A549 (cell line): ENCODE results near the gene STAC. TPM values are rescaled to one million over a fixed set of nuclear protein-coding genes. Genes with fewer than 3 reads are reported as not detected.

ENCODE experiments used
- ATAC-seq, 2 experiments: fragments of 200-7000 bp in 1 of 2; fragments of >200 bp in 1 of 2; cut with Nextera tagmentation in 1 of 2; cut with Tn5 transposase in 1 of 2; 3 replicates each; pipeline versions ENCODE4 v1.8.0 to v1.9.1; 2018 to 2020; ENCODE audit warnings: mild to moderate bottlenecking in 1 of 2, moderate library complexity in 1 of 2
- CTCF ChIA-PET: fragments of 300-600 bp; sonication (Branson Sonifier 250); formaldehyde crosslinking; extraction: SDS; loops from one replicate; lab custom pipeline; 2021; ENCODE audit warnings: antibody characterized with exemption, inconsistent platforms; lab: Yijun Ruan, JAX
- POLR2A ChIA-PET: fragments of 350-600 bp; formaldehyde crosslinking; extraction: SDS; loops from one replicate; lab custom pipeline; 2021; ENCODE audit warnings: antibody characterized with exemption, inconsistent platforms; lab: Yijun Ruan, JAX
- DNase-seq, 2 experiments: peaks; one replicate each; pipeline versions ENCODE4 v3.0.0 to v3.0.0-alpha.2; 2011 to 2016; ENCODE audit warnings: low read depth in 1 of 2, low spot score in 1 of 2
- FAIRE-seq: peaks from 2 replicates; lab custom pipeline; 2011; peaks lifted over from hg19 to GRCh38; lab: Jason Lieb, UNC
- H3K27ac ChIP-seq, 2 experiments: fragments of >200 bp; sonication (Bioruptor Twin); formaldehyde crosslinking; 3 replicates each; pipeline ENCODE4 v1.5.1; 2016 to 2017
- H3K4me1 ChIP-seq: fragments of >200 bp; sonication (Bioruptor Twin); formaldehyde crosslinking; 3 replicates; pipeline ENCODE4 v1.6.1; 2016
- H3K4me2 ChIP-seq: fragments of >200 bp; sonication (Bioruptor Twin); formaldehyde crosslinking; 3 replicates; pipeline ENCODE4 v1.6.1; 2016
- H3K4me3 ChIP-seq: fragments of >200 bp; sonication (Bioruptor Twin); formaldehyde crosslinking; 3 replicates; pipeline ENCODE4 v1.5.1; 2016
- H3K9me3 ChIP-seq: fragments of >200 bp; sonication (Bioruptor Twin); formaldehyde crosslinking; 3 replicates; pipeline ENCODE4 v1.6.1; 2016
- ATOH8 ChIP-seq: fragments of 250-450 bp; sonication (Bioruptor Pico); IDR thresholded peaks from 2 replicates; pipeline ENCODE4 v1.5.0; 2020; ENCODE audit warnings: low read depth, mild to moderate bottlenecking, moderate library complexity
- BCL3 ChIP-seq: fragments of >200 bp; sonication (Bioruptor Twin); formaldehyde crosslinking; IDR thresholded peaks from 3 replicates; pipeline ENCODE4 v1.6.1; 2016
- CBX8 ChIP-seq: fragments of 200-600 bp; sonication (generic); IDR thresholded peaks from 2 replicates; pipeline ENCODE4 v1.6.1; 2016
- CHD4 ChIP-seq: fragments of 200-600 bp; sonication (generic); IDR thresholded peaks from 2 replicates; pipeline ENCODE4 v1.6.1; 2016; ENCODE audit warnings: antibody characterized with exemption, mild to moderate bottlenecking, borderline replicate concordance
- EHMT2 ChIP-seq: fragments of 200-600 bp; sonication (generic); IDR thresholded peaks from 2 replicates; pipeline ENCODE4 v1.6.1; 2016; ENCODE audit warnings: antibody characterized with exemption, low read depth, mild to moderate bottlenecking, moderate library complexity
- EP300 ChIP-seq, 2 experiments: fragments of >200 bp; sonication (Bioruptor Twin); formaldehyde crosslinking; IDR thresholded peaks; 2 replicates in 1 of 2; 3 replicates in 1 of 2; pipeline ENCODE4 v1.6.1; 2016 to 2017
- ESRRA ChIP-seq: fragments of 150-350 bp; IDR thresholded peaks from 2 replicates; pipeline ENCODE4 v1.6.1; 2014; ENCODE audit warnings: mild to moderate bottlenecking, low read length, borderline replicate concordance
- FOSB ChIP-seq: fragments of 250-450 bp; sonication (Bioruptor Pico); IDR thresholded peaks from 2 replicates; pipeline ENCODE4 v1.5.0; 2020; ENCODE audit warnings: mild to moderate bottlenecking, moderate library complexity
- FOXS1 ChIP-seq: fragments of 250-450 bp; sonication (Bioruptor Pico); IDR thresholded peaks from 2 replicates; pipeline ENCODE4 v1.5.0; 2020; ENCODE audit warnings: mild to moderate bottlenecking, moderate library complexity
- GATA3 ChIP-seq: IDR thresholded peaks from 2 replicates; pipeline ENCODE4 v1.6.1; 2012; ENCODE audit warnings: borderline replicate concordance
- HDAC2 ChIP-seq: fragments of 200-600 bp; sonication (generic); IDR thresholded peaks from 2 replicates; pipeline ENCODE4 v1.6.1; 2016
- HEYL ChIP-seq: fragments of 250-450 bp; sonication (Bioruptor Pico); IDR thresholded peaks from 2 replicates; pipeline ENCODE4 v1.8.0; 2021; ENCODE audit warnings: mild to moderate bottlenecking, moderate library complexity
- HMGXB4 ChIP-seq: fragments of 250-450 bp; sonication (Bioruptor Pico); IDR thresholded peaks from 2 replicates; pipeline ENCODE4 v1.5.0; 2021; ENCODE audit warnings: mild to moderate bottlenecking, moderate library complexity, borderline replicate concordance
- HOXB5 ChIP-seq: fragments of 250-450 bp; sonication (Bioruptor Pico); IDR thresholded peaks from 2 replicates; pipeline ENCODE4 v1.5.0; 2020; ENCODE audit warnings: mild to moderate bottlenecking, moderate library complexity
- JUN ChIP-seq, 2 experiments: fragments of >200 bp; sonication (Bioruptor Twin); formaldehyde crosslinking; IDR thresholded peaks; 2 replicates in 1 of 2; 3 replicates in 1 of 2; pipeline ENCODE4 v1.6.1; 2016 to 2017
- KDM1A ChIP-seq: fragments of 200-600 bp; sonication (generic); IDR thresholded peaks from 2 replicates; pipeline ENCODE4 v1.6.1; 2016; ENCODE audit warnings: low read depth, mild to moderate bottlenecking
- KDM5A ChIP-seq: fragments of 200-600 bp; sonication (generic); IDR thresholded peaks from 2 replicates; pipeline ENCODE4 v1.6.1; 2016; ENCODE audit warnings: antibody characterized with exemption, mild to moderate bottlenecking
- MAFK ChIP-seq: fragments of 450-650 bp; IDR thresholded peaks from 2 replicates; pipeline ENCODE4 v1.6.1; 2014; ENCODE audit not compliant: partially characterized antibody
- MYC ChIP-seq: IDR thresholded peaks from 2 replicates; pipeline ENCODE4 v1.6.1; 2012; ENCODE audit warnings: mild to moderate bottlenecking, inconsistent platforms, low read length, improper control_type of control experiment, borderline replicate concordance
- NFE2L2 ChIP-seq: fragments of 150-350 bp; conservative IDR thresholded peaks from 2 replicates; pipeline ENCODE4 v1.6.1; 2014; ENCODE audit warnings: low read length
- NPAS2 ChIP-seq: fragments of 250-450 bp; sonication (Bioruptor Pico); IDR thresholded peaks from 2 replicates; pipeline ENCODE4 v1.8.0; 2022; ENCODE audit warnings: mild to moderate bottlenecking, moderate library complexity, borderline replicate concordance
- NR3C1 ChIP-seq: fragments of >200 bp; sonication (Bioruptor Twin); formaldehyde crosslinking; IDR thresholded peaks from 3 replicates; pipeline ENCODE4 v1.6.1; 2017
- PBX3 ChIP-seq: IDR thresholded peaks from 2 replicates; pipeline ENCODE4 v1.6.1; 2012
- PHF8 ChIP-seq: fragments of 200-600 bp; sonication (generic); IDR thresholded peaks from 2 replicates; pipeline ENCODE4 v1.6.1; 2016; ENCODE audit warnings: low read depth, mild to moderate bottlenecking, antibody characterized with exemption, moderate library complexity, borderline replicate concordance
- RARB ChIP-seq: fragments of 250-450 bp; sonication (Bioruptor Pico); IDR thresholded peaks from 2 replicates; pipeline ENCODE4 v1.8.0; 2021; ENCODE audit warnings: mild to moderate bottlenecking, moderate library complexity
- RCOR1 ChIP-seq: fragments of 150-350 bp; IDR thresholded peaks from 2 replicates; pipeline ENCODE4 v1.6.1; 2014; ENCODE audit warnings: antibody characterized with exemption, low read length, low read depth
- RFX5 ChIP-seq: fragments of 450-650 bp; IDR thresholded peaks from 2 replicates; pipeline ENCODE4 v1.7.1; 2014; ENCODE audit warnings: antibody characterized with exemption, mild to moderate bottlenecking, moderate library complexity
- RNF2 ChIP-seq: fragments of 200-600 bp; sonication (generic); IDR thresholded peaks from 2 replicates; pipeline ENCODE4 v1.6.1; 2016; ENCODE audit warnings: low read depth, mild to moderate bottlenecking, antibody characterized with exemption, moderate library complexity, borderline replicate concordance
- TFCP2L1 ChIP-seq: fragments of 250-450 bp; sonication (Bioruptor Pico); IDR thresholded peaks from 2 replicates; pipeline ENCODE4 v1.5.0; 2021; ENCODE audit warnings: mild to moderate bottlenecking
- ZNF302 ChIP-seq: fragments of 250-450 bp; sonication (Bioruptor Pico); IDR thresholded peaks from 2 replicates; pipeline ENCODE4 v1.9.0; 2021; ENCODE audit warnings: inconsistent platforms, mild to moderate bottlenecking, moderate library complexity
- WGBS: methylation state at CpG from one replicate; pipeline ENCODE4 v1.1.6; 2017; ENCODE audit errors: missing lambda C conversion rate; 5-methylcytosine and 5-hydroxymethylcytosine counted together
- polyA plus RNA-seq, 4 experiments: library from polyadenylated mRNA; depleted of rRNA in 3 of 4; stranded (reverse); fragments of >200 nt; fragmentation: RNase III in 1 of 4; extraction: RNeasy Plus Mini Kit Qiagen cat#74134 plus additional on column Dnase treatment in 1 of 4; gene quantifications; 2 replicates in 3 of 4; 3 replicates in 1 of 4; pipeline ENCODE4 v1.2.3, GENCODE V29; 2011 to 2017

STAC gene
- polyA plus RNA-seq, 2 of the 4 experiments (the other 2 are of a cell fraction) = 2.2 to 3.4 TPM

GRCh38 chr3:36548712-36549111 lies 168.4 kb downstream of the STAC start:
- CTCF ChIA-PET = no interaction called here
- POLR2A ChIA-PET = no interaction called here
- no peak for FAIRE-seq

GRCh38 chr3:36557021-36557707 lies 176.9 kb downstream of the STAC start:
- ATAC-seq = no peak
- no peak for FAIRE-seq
- CTCF ChIA-PET = interaction anchor here (2.3 kb wide), 1 partner anchor 16 kb away, joined by 9 read pairs; no protein-coding TSS in a partner anchor
- H3K4me3 ChIP-seq = no peak overlapping the region
- POLR2A ChIA-PET = no interaction called here
- no peaks in the 10 kb centered on the region for H3K9me3 ChIP-seq
- no peak for DNase-seq
- H3K4me2 ChIP-seq = no peak overlapping the region
- 19% methylated on average over 2 of the region's 2 CpGs for WGBS
- H3K27ac ChIP-seq = no peak overlapping the region
- H3K4me1 ChIP-seq = no peaks in the 10 kb centered on the region
- TF ChIP-seq HEYL (CRISPR knock-in tag) (no peak), CBX8 (no peak), RARB (CRISPR knock-in tag) (no peak), MYC (no peak), CHD4 (no peak), HMGXB4 (CRISPR knock-in tag) (no peak), NFE2L2 (no peak), FOXS1 (CRISPR knock-in tag) (no peak), RCOR1 (no peak), HDAC2 (no peak), EHMT2 (no peak), RNF2 (no peak), PBX3 (no peak), KDM5A (no peak), NPAS2 (CRISPR knock-in tag) (no peak), BCL3 (no peak), EP300 (IDR thresholded peaks at IDR 0.05) (no peak)

More at GRCh38 chr3:36548712-36549111, 168.4 kb downstream of the STAC start:
- DNase-seq = no peak
- Histone ChIP-seq H3K4me3 (no peak overlapping the region), H3K4me1 (no peaks in the 10 kb centered on the region), H3K27ac (no peak overlapping the region), H3K9me3 (peaks cover 4% of the 10 kb centered on the region; the same call in 1 of the 3 replicates), H3K4me2 (no peak overlapping the region)
- 16% methylated on average over 2 of the region's 2 CpGs for WGBS
- no peak for TF ChIP-seq ESRRA
- TF ChIP-seq JUN (IDR thresholded peaks at IDR 0.05) = no peak
- TF ChIP-seq HDAC2 = no peak
- TF ChIP-seq HOXB5 (CRISPR knock-in tag) = no peak
- no peak for TF ChIP-seq TFCP2L1 (CRISPR knock-in tag)
- no peak for TF ChIP-seq MAFK
- TF ChIP-seq PHF8 = no peak
- no peak for TF ChIP-seq RFX5
- TF ChIP-seq NFE2L2 = no peak
- TF ChIP-seq ATOH8 (CRISPR knock-in tag) = no peak
- TF ChIP-seq GATA3 = no peak
- no peak for TF ChIP-seq KDM1A
- no peak for TF ChIP-seq RARB (CRISPR knock-in tag)
- no peak for TF ChIP-seq FOSB (CRISPR knock-in tag)
- TF ChIP-seq PBX3 = no peak
- no peak for TF ChIP-seq NR3C1
- no peak for TF ChIP-seq HMGXB4 (CRISPR knock-in tag)
- no peak for TF ChIP-seq ZNF302 (CRISPR knock-in tag)
- ATAC-seq = no peak
